ENCODE data around the gene ELOVL1. TPM values are rescaled to one million over a fixed set of nuclear protein-coding genes. Genes with fewer than 3 reads are reported as not detected.
"Not testable (repeated sequence)": the region's sequence is repeated elsewhere in the genome, so short reads cannot be mapped to it uniquely, and the experiment has no call there.

The ELOVL1 gene
- total RNA-seq, 2 experiments from 2014 or later, result 71.8 to 74.1 TPM

GRCh38 chr1:43376723-43377235, 9.0 kb upstream of the ELOVL1 start:
- Mint-ChIP-seq H3K27me3 (no peaks in the 10 kb centered on the region), H3K27ac (no peak overlapping the region), H3K4me1 (no peaks in the 10 kb centered on the region), H3K36me3 (ENCODE audit: low read depth) (peaks cover 15% of the 10 kb centered on the region), H3K9me3 (no peaks in the 10 kb centered on the region), H3K4me3 (no peak overlapping the region)
- ChIA-PET CTCF (interaction anchor here (1.4 to 2.0 kb wide), 2 partner anchors 8 to 18 kb away, joined by 5 to 6 read pairs; partner anchors contain the start of genes CDC20 and ELOVL1), POLR2A (interaction anchor here (0.8 to 2.1 kb wide), 4 partner anchors 8 to 14 kb away, joined by 3 to 9 read pairs (median 6); partner anchors contain the start of genes ELOVL1, MED8 and SZT2)
- no peak for DNase-seq

GRCh38 chr1:43373066-43373940, 5.5 kb upstream of the ELOVL1 start:
- Mint-ChIP-seq H3K27ac (no peak overlapping the region), H3K4me3 (no peak overlapping the region), H3K27me3 (no peaks in the 10 kb centered on the region), H3K4me1 (peaks cover 18% of the 10 kb centered on the region), H3K36me3 (ENCODE audit: low read depth) (peaks cover 8% of the 10 kb centered on the region), H3K9me3 (no peaks in the 10 kb centered on the region)
- CTCF ChIA-PET, result no interaction called here
- POLR2A ChIA-PET, result interaction anchor here (1.7 kb wide), 1 partner anchor 15 kb away, joined by 5 read pairs; the partner anchor contains the start of gene CDC20
- DNase-seq, result no peak

- Mint-ChIP-seq H3K4me3 (no peak overlapping the region), H3K4me1 (peaks cover 20% of the 10 kb centered on the region), H3K27me3 (no peaks in the 10 kb centered on the region), H3K9me3 (no peaks in the 10 kb centered on the region), H3K27ac (no peak overlapping the region), H3K36me3 (ENCODE audit: low read depth) (peaks cover 8% of the 10 kb centered on the region)
- no peak for DNase-seq
- ChIA-PET CTCF (no interaction called here), POLR2A (interaction anchor here (1.7 to 2.3 kb wide), 2 partner anchors 14 to 16 kb away, joined by 5 read pairs; partner anchors contain the start of gene CDC20)
These were observed 4.4 kb upstream of the ELOVL1 start for GRCh38 chr1:43372172-43372571.

GRCh38 chr1:43370564-43370963, 2.8 kb upstream of the ELOVL1 start:
- CTCF ChIA-PET, result interaction anchor here (0.6 to 1.3 kb wide), 2 partner anchors 44 to 184 kb away, joined by 3 read pairs; no protein-coding TSS in a partner anchor
- DNase-seq, result no peak
- POLR2A ChIA-PET, result interaction anchor here (1.1 to 2.3 kb wide), 3 partner anchors 12 to 20 kb away, joined by 5 read pairs; partner anchors contain the start of genes CDC20, MED8 and SZT2
- no peaks in the 10 kb centered on the region for H3K9me3 Mint-ChIP-seq
- no peak overlapping the region for H3K27ac Mint-ChIP-seq
- no peak overlapping the region for H3K4me3 Mint-ChIP-seq
- H3K36me3 Mint-ChIP-seq (ENCODE audit: low read depth), result peaks cover 8% of the 10 kb centered on the region
- H3K27me3 Mint-ChIP-seq, result no peaks in the 10 kb centered on the region
- H3K4me1 Mint-ChIP-seq, result peaks cover 35% of the 10 kb centered on the region

GRCh38 chr1:43369779-43370178, 2.0 kb upstream of the ELOVL1 start:
- ChIA-PET POLR2A (interaction anchor here (1.1 to 3.3 kb wide), 4 partner anchors 11 to 20 kb away, joined by 5 to 73 read pairs (median 30); partner anchors contain the start of genes CDC20, MED8 and SZT2), CTCF (interaction anchor here (1.3 kb wide), 1 partner anchor 45 kb away, joined by 3 read pairs; no protein-coding TSS in a partner anchor)
- Mint-ChIP-seq H3K36me3 (ENCODE audit: low read depth) (peaks cover 14% of the 10 kb centered on the region), H3K4me1 (peaks cover 43% of the 10 kb centered on the region)
- not testable (repeated sequence) for DNase-seq, H3K9me3 Mint-ChIP-seq, H3K27ac Mint-ChIP-seq, H3K4me3 Mint-ChIP-seq, H3K27me3 Mint-ChIP-seq

- peak overlapping the region; percentile 85 for H3K27ac Mint-ChIP-seq
- peak overlapping the region; percentile 94 for H3K4me3 Mint-ChIP-seq
- ChIA-PET POLR2A (interaction anchor here (0.6 to 3.3 kb wide), 17 partner anchors 8 to 607 kb away, joined by 3 to 73 read pairs (median 3); partner anchors contain the start of genes C1orf50, CDC20, IPO13 and KDM4A), CTCF (interaction anchor here (1.1 to 3.5 kb wide), 8 partner anchors 9 to 295 kb away, joined by 3 to 22 read pairs (median 6); partner anchors contain the start of genes CDC20, MED8 and SZT2)
- DNase-seq, result no peak
- no peaks in the 10 kb centered on the region for H3K9me3 Mint-ChIP-seq
- H3K4me1 Mint-ChIP-seq, result peaks cover 48% of the 10 kb centered on the region
- peaks cover 26% of the 10 kb centered on the region for H3K36me3 Mint-ChIP-seq (ENCODE audit: low read depth)
- H3K27me3 Mint-ChIP-seq, result no peaks in the 10 kb centered on the region
These were observed 822 bp upstream of the ELOVL1 start for GRCh38 chr1:43368646-43369020.

- Mint-ChIP-seq H3K27me3 (no peaks in the 10 kb centered on the region), H3K4me3 (peak overlapping the region; percentile 95), H3K27ac (peak overlapping the region; percentile 83), H3K36me3 (ENCODE audit: low read depth) (peaks cover 40% of the 10 kb centered on the region), H3K9me3 (no peaks in the 10 kb centered on the region), H3K4me1 (peaks cover 57% of the 10 kb centered on the region)
- POLR2A ChIA-PET, result interaction anchor here (0.8 to 3.3 kb wide), 16 partner anchors 9 to 608 kb away, joined by 3 to 73 read pairs (median 4); partner anchors contain the start of genes C1orf50, CDC20, HYI and IPO13
- peak; percentile 42 for DNase-seq
- CTCF ChIA-PET, result interaction anchor here (1.2 to 3.5 kb wide), 7 partner anchors 9 to 293 kb away, joined by 3 to 22 read pairs (median 6); partner anchors contain the start of genes CDC20, MED8 and SZT2
These were observed 546 bp downstream of the ELOVL1 start for GRCh38 chr1:43367026-43367903.

- no peak for DNase-seq
- ChIA-PET POLR2A (interaction anchor here (1.0 to 3.3 kb wide), 5 partner anchors 8 to 23 kb away, joined by 4 to 73 read pairs (median 9); partner anchors contain the start of genes CDC20, MED8 and SZT2), CTCF (interaction anchor here (3.5 kb wide), 1 partner anchor 8 kb away, joined by 22 read pairs; the partner anchor contains the start of gene CDC20)
- Mint-ChIP-seq H3K9me3 (no peaks in the 10 kb centered on the region), H3K36me3 (ENCODE audit: low read depth) (peaks cover 46% of the 10 kb centered on the region), H3K4me3 (peak overlapping the region; percentile 95), H3K27ac (peak overlapping the region; percentile 83), H3K27me3 (no peaks in the 10 kb centered on the region), H3K4me1 (peaks cover 64% of the 10 kb centered on the region)
These were observed 1.2 kb downstream of the ELOVL1 start for GRCh38 chr1:43366601-43367025.

GRCh38 chr1:43366179-43366578, 1.6 kb downstream of the ELOVL1 start:
- Mint-ChIP-seq H3K36me3 (ENCODE audit: low read depth) (peaks cover 50% of the 10 kb centered on the region), H3K27me3 (no peaks in the 10 kb centered on the region), H3K9me3 (no peaks in the 10 kb centered on the region), H3K4me1 (peaks cover 67% of the 10 kb centered on the region), H3K4me3 (peak overlapping the region; percentile 95), H3K27ac (peak overlapping the region; percentile 83)
- CTCF ChIA-PET, result interaction anchor here (3.5 kb wide), 1 partner anchor 8 kb away, joined by 22 read pairs; the partner anchor contains the start of gene CDC20
- POLR2A ChIA-PET, result interaction anchor here (0.9 to 1.6 kb wide), 2 partner anchors 10 kb away, joined by 3 to 9 read pairs; no protein-coding TSS in a partner anchor
- no peak for DNase-seq

GRCh38 chr1:43365678-43366077, 2.1 kb downstream of the ELOVL1 start:
- no peaks in the 10 kb centered on the region for H3K9me3 Mint-ChIP-seq
- peak overlapping the region; percentile 83 for H3K27ac Mint-ChIP-seq
- ChIA-PET POLR2A (interaction anchor here (0.9 kb wide), 1 partner anchor 10 kb away, joined by 3 read pairs; no protein-coding TSS in a partner anchor), CTCF (interaction anchor here (3.5 kb wide), 1 partner anchor 7 kb away, joined by 22 read pairs; the partner anchor contains the start of gene CDC20)
- H3K4me3 Mint-ChIP-seq, result peak overlapping the region; percentile 95
- no peaks in the 10 kb centered on the region for H3K27me3 Mint-ChIP-seq
- H3K36me3 Mint-ChIP-seq (ENCODE audit: low read depth), result peaks cover 55% of the 10 kb centered on the region
- no peak for DNase-seq
- H3K4me1 Mint-ChIP-seq, result peaks cover 68% of the 10 kb centered on the region

- no peaks in the 10 kb centered on the region for H3K9me3 Mint-ChIP-seq
- no peaks in the 10 kb centered on the region for H3K27me3 Mint-ChIP-seq
- no peak for DNase-seq
- H3K36me3 Mint-ChIP-seq (ENCODE audit: low read depth), result peaks cover 70% of the 10 kb centered on the region
- peak overlapping the region; percentile 50 for H3K27ac Mint-ChIP-seq
- peaks cover 76% of the 10 kb centered on the region for H3K4me1 Mint-ChIP-seq
- CTCF ChIA-PET, result no interaction called here
- no peak overlapping the region for H3K4me3 Mint-ChIP-seq
- POLR2A ChIA-PET, result interaction anchor here (1.4 kb wide), 1 partner anchor 26 kb away, joined by 5 read pairs; the partner anchor contains the start of genes MED8 and SZT2
These were observed 3.8 kb downstream of the ELOVL1 start for GRCh38 chr1:43363935-43364525.

Data from activated CD4-positive, alpha-beta memory T cell treated with anti-CD3 and anti-CD28 coated beads, Interleukin-2, amount 10 ng/mL, durations not matched to agents 7 days and 5 days (primary cell).